Thyroid gland (tissue), 4 donors: Measurements from ENCODE around the gene STUM.

Experiments used
- CTCF ChIP-seq, 6 experiments: fragments of 200-600 bp in 3 of 6; fragments of 450-650 bp in 3 of 6; sonication (generic) in 3 of 6; IDR thresholded peaks; one replicate each; pipeline ENCODE4 v1.5.1; 2016 to 2019; ENCODE audit warnings: antibody characterized with exemption in 6 of 6, mild to moderate bottlenecking in 2 of 6, inconsistent platforms in 1 of 6, moderate library complexity in 1 of 6
- POLR2A ChIP-seq, 2 donors: fragments of 450-650 bp; IDR thresholded peaks; one replicate each; pipeline ENCODE4 v1.6.1; 2017; ENCODE audit warnings: antibody characterized with exemption in 2 of 2, mild to moderate bottlenecking in 2 of 2, moderate library complexity in 1 of 2

GRCh38 chr1:226637147-226637935, 88.8 kb downstream of the STUM start:
- TF ChIP-seq CTCF (IDR thresholded peaks at IDR 0.05): no peak
- TF ChIP-seq POLR2A (IDR thresholded peaks at IDR 0.05): no peak
